HEK293 (cell line): ENCODE data around the gene DAND5.

Experiments
- CTCF ChIP-seq: fragments of 450-650 bp; formaldehyde crosslinking; IDR thresholded peaks from 2 replicates; pipeline ENCODE4 v1.5.1; 2016; ENCODE audit warnings: missing biosample characterization, missing genetic modification characterization
- GFI1B ChIP-seq: fragments of 450-650 bp; formaldehyde crosslinking; IDR thresholded peaks from 2 replicates; pipeline ENCODE4 v1.5.1; 2016; ENCODE audit warnings: missing biosample characterization, missing genetic modification characterization
- KLF10 ChIP-seq: fragments of 450-650 bp; IDR thresholded peaks from 2 replicates; pipeline ENCODE4 v1.5.1; 2018; ENCODE audit warnings: missing biosample characterization, mild to moderate bottlenecking, missing genetic modification characterization
- REPIN1 ChIP-seq: fragments of 450-650 bp; formaldehyde crosslinking; IDR thresholded peaks from 2 replicates; pipeline ENCODE4 v1.5.1; 2017; ENCODE audit warnings: missing biosample characterization, missing genetic modification characterization, low read depth
- REST ChIP-seq: fragments of 450-650 bp; formaldehyde crosslinking; IDR thresholded peaks from 2 replicates; pipeline ENCODE4 v1.5.1; 2016; ENCODE audit warnings: missing biosample characterization, missing genetic modification characterization
- TCF7L2 ChIP-seq: IDR thresholded peaks from 2 replicates; pipeline ENCODE4 v1.6.1; 2011; ENCODE audit warnings: low read depth, mild to moderate bottlenecking, inconsistent platforms, low read length, moderate library complexity, borderline replicate concordance
- WT1 ChIP-seq: fragments of 450-650 bp; formaldehyde crosslinking; IDR thresholded peaks from 2 replicates; pipeline ENCODE4 v1.5.1; 2016; ENCODE audit warnings: missing biosample characterization, missing genetic modification characterization
- ZBTB11 ChIP-seq: fragments of 450-650 bp; formaldehyde crosslinking; conservative IDR thresholded peaks from 2 replicates; pipeline ENCODE4 v1.5.1; 2016; ENCODE audit warnings: low read depth, missing biosample characterization, missing genetic modification characterization
- ZBTB20 ChIP-seq: fragments of 450-650 bp; formaldehyde crosslinking; IDR thresholded peaks from 2 replicates; pipeline ENCODE4 v1.5.1; 2016; ENCODE audit warnings: missing biosample characterization, missing genetic modification characterization
- ZBTB8A ChIP-seq: fragments of 450-650 bp; formaldehyde crosslinking; IDR thresholded peaks from 2 replicates; pipeline ENCODE4 v1.5.1; 2016; ENCODE audit warnings: missing biosample characterization, missing genetic modification characterization
- ZNF335 ChIP-seq: fragments of 450-650 bp; formaldehyde crosslinking; conservative IDR thresholded peaks from 2 replicates; pipeline ENCODE4 v1.5.1; 2016; ENCODE audit warnings: missing biosample characterization, missing genetic modification characterization
- ZNF521 ChIP-seq: fragments of 450-650 bp; formaldehyde crosslinking; IDR thresholded peaks from 2 replicates; pipeline ENCODE4 v1.5.1; 2017; ENCODE audit warnings: missing biosample characterization, mild to moderate bottlenecking, missing genetic modification characterization

- TF ChIP-seq ZBTB20 (tag by site-specific recombination) (no peak), ZBTB11 (tag by site-specific recombination) (no peak), CTCF (no peak), REPIN1 (tag by site-specific recombination) (no peak), TCF7L2 (no peak), ZBTB8A (tag by site-specific recombination) (no peak), REST (tag by site-specific recombination) (no peak), WT1 (tag by site-specific recombination) (no peak), ZNF335 (tag by site-specific recombination) (no peak), GFI1B (tag by site-specific recombination) (no peak), ZNF521 (tag by site-specific recombination) (no peak), KLF10 (tag by site-specific recombination) (no peak)
These were observed 15.3 kb downstream of the DAND5 start for GRCh38 chr19:12984683-12985048.
